Measurements from ENCODE around the gene CNTN1. TPM values are rescaled to one million over a fixed set of nuclear protein-coding genes. Genes with fewer than 3 reads are reported as not detected.

The CNTN1 gene
- polyA plus RNA-seq, 1 donor (not counting 4 experiments of a cell fraction or from before 2014, with no cell fraction given): 19.0 TPM

DNA sequence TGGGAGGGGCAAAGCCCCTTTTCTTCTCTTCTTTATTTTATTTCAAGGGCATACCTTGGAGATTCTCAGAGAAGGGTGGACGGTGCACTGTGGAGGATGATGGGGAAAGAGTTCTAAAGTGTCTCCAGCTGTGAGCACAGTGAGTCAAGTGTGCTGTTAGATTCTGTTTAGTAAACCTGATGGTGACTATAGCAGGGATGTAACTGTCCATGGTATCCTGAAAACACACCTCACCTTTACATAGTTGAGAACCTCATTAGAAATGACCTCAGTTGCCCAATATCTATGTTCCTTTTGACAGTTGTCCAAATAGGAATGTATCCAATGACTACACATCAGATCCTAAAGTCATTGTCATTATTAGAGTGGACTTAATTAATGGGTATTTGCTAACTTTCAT is 38.0 kb downstream of the CNTN1 start:
- no peak overlapping the region for H3K9ac ChIP-seq (ENCODE audit: control insufficient read depth, extremely low read depth, insufficient read depth, low read length)
- no peak for TF ChIP-seq EZH2 (IDR thresholded peaks at IDR 0.05; ENCODE audit: low read length)
- TF ChIP-seq, protein P1, sequence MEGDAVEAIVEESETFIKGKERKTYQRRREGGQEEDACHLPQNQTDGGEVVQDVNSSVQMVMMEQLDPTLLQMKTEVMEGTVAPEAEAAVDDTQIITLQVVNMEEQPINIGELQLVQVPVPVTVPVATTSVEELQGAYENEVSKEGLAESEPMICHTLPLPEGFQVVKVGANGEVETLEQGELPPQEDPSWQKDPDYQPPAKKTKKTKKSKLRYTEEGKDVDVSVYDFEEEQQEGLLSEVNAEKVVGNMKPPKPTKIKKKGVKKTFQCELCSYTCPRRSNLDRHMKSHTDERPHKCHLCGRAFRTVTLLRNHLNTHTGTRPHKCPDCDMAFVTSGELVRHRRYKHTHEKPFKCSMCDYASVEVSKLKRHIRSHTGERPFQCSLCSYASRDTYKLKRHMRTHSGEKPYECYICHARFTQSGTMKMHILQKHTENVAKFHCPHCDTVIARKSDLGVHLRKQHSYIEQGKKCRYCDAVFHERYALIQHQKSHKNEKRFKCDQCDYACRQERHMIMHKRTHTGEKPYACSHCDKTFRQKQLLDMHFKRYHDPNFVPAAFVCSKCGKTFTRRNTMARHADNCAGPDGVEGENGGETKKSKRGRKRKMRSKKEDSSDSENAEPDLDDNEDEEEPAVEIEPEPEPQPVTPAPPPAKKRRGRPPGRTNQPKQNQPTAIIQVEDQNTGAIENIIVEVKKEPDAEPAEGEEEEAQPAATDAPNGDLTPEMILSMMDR (optimal IDR thresholded peaks at IDR 0.05 in 1 of 3, IDR thresholded peaks at IDR 0.05 in 1 of 3, conservative IDR thresholded peaks at IDR 0.05 in 1 of 3; ENCODE audit: extremely low read depth in 1 of 3, insufficient read depth in 2 of 3, low read length in 3 of 3): no peak
- dilution Hi-C loops (cut with MboI; ENCODE audit: extremely low pct_ligation_motif_present, low sequenced_read_pairs): no loop called here

DNA sequence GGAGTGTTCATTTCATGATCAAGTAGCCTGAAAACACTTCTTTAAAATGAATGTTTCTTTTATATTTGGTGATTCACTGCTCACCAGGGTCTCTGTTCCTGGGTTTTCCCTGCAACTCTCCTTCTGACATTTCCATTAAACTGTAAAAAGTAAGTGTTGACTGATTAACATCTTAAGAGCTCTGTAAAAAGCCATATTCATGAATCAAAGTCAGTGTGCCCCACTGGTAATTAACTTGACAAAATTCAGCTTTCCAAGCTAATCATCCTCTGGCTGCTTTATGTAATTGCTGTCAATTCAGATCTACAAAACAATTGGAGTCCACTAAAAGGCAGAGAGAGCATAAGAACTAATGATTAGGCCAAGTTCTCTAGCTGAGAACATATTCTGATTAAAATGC is 41.6 kb downstream of the CNTN1 start:
- Histone ChIP-seq H2AFZ (ENCODE audit: control insufficient read depth, low read length) (no peak overlapping the region), H3K27me3 (ENCODE audit: control insufficient read depth, extremely low read depth, insufficient read depth, low read length) (no peaks in the 10 kb centered on the region), H3K9ac (ENCODE audit: control insufficient read depth, extremely low read depth, insufficient read depth, low read length) (no peak overlapping the region), H3K27ac (ENCODE audit: control insufficient read depth, insufficient read depth, low read length) (no peak overlapping the region), H3K4me2 (ENCODE audit: control insufficient read depth, extremely low read depth, insufficient read depth, low read depth, low read length) (no peak overlapping the region), H3K79me2 (ENCODE audit: control insufficient read depth, insufficient read depth, low read length) (no peaks in the 10 kb centered on the region), H3K9me3 (ENCODE audit: control insufficient read depth, low read depth, low read length) (no peaks in the 10 kb centered on the region), H3K9me1 (ENCODE audit: control insufficient read depth, extremely low read depth, insufficient read depth, low read length) (no peaks in the 10 kb centered on the region), H3K36me3 (ENCODE audit: control insufficient read depth in 2 of 2, extremely low read depth in 1 of 2, insufficient read depth in 2 of 2, low read length in 2 of 2) (no peaks in the 10 kb centered on the region), H4K20me1 (ENCODE audit: control insufficient read depth, extremely low read depth, insufficient read depth, low read length) (no peaks in the 10 kb centered on the region), H3K4me3 (ENCODE audit: control insufficient read depth in 2 of 3, extremely low read depth in 1 of 3, insufficient read depth in 2 of 3, low read depth in 1 of 3, low read length in 3 of 3) (no peak overlapping the region), H3K4me1 (ENCODE audit: control insufficient read depth, extremely low read depth, insufficient read depth, low read length) (no peaks in the 10 kb centered on the region)
- DNase-seq (ENCODE audit: low read depth, low spot score) (no peak), FAIRE-seq (no peak)
- no peak for TF ChIP-seq EZH2 (IDR thresholded peaks at IDR 0.05; ENCODE audit: low read length)
- TF ChIP-seq, protein P1 (optimal IDR thresholded peaks at IDR 0.05 in 1 of 3, IDR thresholded peaks at IDR 0.05 in 1 of 3, conservative IDR thresholded peaks at IDR 0.05 in 1 of 3; ENCODE audit: extremely low read depth in 1 of 3, insufficient read depth in 2 of 3, low read length in 3 of 3): no peak
- dilution Hi-C loops (cut with MboI; ENCODE audit: extremely low pct_ligation_motif_present, low sequenced_read_pairs): no loop called here

More for the DNA sequence above, 38.0 kb downstream of the CNTN1 start:
- DNase-seq (ENCODE audit: low read depth, low spot score) (no peak), FAIRE-seq (no peak)
- H3K4me3 ChIP-seq (ENCODE audit: control insufficient read depth in 2 of 3, extremely low read depth in 1 of 3, insufficient read depth in 2 of 3, low read depth in 1 of 3, low read length in 3 of 3): no peak overlapping the region
- no peaks in the 10 kb centered on the region for H3K9me1 ChIP-seq (ENCODE audit: control insufficient read depth, extremely low read depth, insufficient read depth, low read length)
- H3K27ac ChIP-seq (ENCODE audit: control insufficient read depth, insufficient read depth, low read length): no peak overlapping the region
- no peak overlapping the region for H3K4me2 ChIP-seq (ENCODE audit: control insufficient read depth, extremely low read depth, insufficient read depth, low read depth, low read length)
- H4K20me1 ChIP-seq (ENCODE audit: control insufficient read depth, extremely low read depth, insufficient read depth, low read length): no peaks in the 10 kb centered on the region
- no peak overlapping the region for H2AFZ ChIP-seq (ENCODE audit: control insufficient read depth, low read length)
- H3K79me2 ChIP-seq (ENCODE audit: control insufficient read depth, insufficient read depth, low read length): no peaks in the 10 kb centered on the region
- H3K9me3 ChIP-seq (ENCODE audit: control insufficient read depth, low read depth, low read length): no peaks in the 10 kb centered on the region
- peaks cover 4% of the 10 kb centered on the region for H3K4me1 ChIP-seq (ENCODE audit: control insufficient read depth, extremely low read depth, insufficient read depth, low read length)
- no peaks in the 10 kb centered on the region for H3K27me3 ChIP-seq (ENCODE audit: control insufficient read depth, extremely low read depth, insufficient read depth, low read length)
- no peaks in the 10 kb centered on the region for H3K36me3 ChIP-seq (ENCODE audit: control insufficient read depth in 2 of 2, extremely low read depth in 1 of 2, insufficient read depth in 2 of 2, low read length in 2 of 2)

Measured in keratinocyte (primary cell).